Measurements from ENCODE around the gene MEIS1.

MEIS1 gene

DNA sequence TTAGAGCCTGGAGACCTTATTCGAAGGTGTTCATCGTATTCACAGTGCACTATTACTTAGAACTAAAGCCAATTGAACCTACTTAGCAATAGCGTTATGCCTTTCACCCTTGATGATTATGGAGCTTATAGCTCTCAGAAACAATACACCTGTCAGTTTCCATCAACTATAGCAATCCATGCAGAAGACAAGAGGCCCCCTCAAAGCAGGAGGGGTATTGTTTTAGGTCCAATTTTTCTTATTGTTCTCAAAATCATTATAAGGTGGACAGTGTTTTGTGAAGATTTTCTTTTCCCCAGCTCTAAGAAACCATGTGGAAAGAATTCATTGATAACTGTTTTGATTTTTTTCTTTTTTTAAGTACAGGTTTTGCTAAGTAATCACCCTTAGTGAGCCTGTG, 135.5 kb downstream of the MEIS1 start:
- no peak for DNase-seq

DNA sequence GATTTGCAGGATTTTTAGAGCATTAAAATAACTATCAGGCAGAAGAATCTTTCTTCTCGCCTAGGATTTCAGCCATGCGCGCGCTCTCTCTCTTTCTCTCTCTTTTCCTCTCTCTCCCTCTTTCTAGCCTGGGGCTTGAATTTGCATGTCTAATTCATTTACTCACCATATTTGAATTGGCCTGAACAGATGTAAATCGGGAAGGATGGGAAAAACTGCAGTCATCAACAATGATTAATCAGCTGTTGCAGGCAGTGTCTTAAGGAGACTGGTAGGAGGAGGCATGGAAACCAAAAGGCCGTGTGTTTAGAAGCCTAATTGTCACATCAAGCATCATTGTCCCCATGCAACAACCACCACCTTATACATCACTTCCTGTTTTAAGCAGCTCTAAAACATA, 137.0 kb downstream of the MEIS1 start:
- no peak for DNase-seq

DNA sequence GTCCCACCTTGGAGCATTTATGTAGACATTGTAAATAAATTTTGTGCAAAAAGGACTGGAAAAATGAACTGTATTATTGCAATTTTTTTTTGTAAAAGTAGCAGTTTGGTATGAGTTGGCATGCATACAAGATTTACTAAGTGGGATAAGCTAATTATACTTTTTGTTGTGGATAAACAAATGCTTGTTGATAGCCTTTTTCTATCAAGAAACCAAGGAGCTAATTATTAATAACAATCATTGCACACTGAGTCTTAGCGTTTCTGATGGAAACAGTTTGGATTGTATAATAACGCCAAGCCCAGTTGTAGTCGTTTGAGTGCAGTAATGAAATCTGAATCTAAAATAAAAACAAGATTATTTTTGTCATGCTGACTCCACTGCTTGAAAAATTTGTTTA, 137.5 kb downstream of the MEIS1 start:
- DNase-seq, result no peak

DNA sequence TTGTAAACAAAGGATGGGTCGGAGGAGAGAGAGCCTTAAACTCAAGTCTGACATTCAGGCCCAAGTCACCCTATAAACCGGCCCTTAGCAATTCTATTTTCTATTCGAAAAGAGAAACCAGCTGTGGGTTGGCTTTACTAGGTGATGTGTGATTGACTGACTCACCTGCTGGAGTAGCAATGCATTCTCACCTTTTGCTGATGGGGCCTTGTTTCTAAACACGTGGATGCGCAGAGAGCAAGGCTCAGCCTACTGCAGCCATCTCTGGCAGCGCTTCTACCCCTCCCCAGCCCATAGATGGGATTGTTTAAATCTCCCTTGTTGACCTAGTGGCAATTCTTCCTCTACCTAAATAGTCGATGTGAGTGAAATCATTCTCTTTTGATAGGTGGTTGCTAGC, 138.5 kb downstream of the MEIS1 start:
- DNase-seq, result no peak

DNA sequence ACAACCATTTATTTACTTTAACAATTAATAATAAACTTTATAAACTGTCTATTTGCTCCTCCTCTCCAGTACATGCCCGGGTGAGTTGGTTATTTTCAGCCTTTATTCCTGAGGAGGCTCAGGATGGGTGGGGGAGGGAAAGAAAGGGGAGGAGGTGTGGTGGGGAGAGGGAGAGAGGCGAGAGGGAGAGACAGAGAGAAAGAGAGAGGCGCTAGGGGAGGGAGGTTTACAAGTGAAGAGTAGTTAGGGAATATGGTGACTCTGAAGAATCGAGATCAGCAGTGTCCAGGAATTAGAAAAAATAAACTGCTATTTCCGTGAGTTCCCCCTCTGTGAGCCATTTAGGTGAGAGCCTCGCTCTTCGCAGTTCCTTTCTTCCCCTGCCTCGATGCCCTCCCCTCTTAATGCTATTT, 138.9 kb downstream of the MEIS1 start:
- DNase-seq, result no peak

DNA sequence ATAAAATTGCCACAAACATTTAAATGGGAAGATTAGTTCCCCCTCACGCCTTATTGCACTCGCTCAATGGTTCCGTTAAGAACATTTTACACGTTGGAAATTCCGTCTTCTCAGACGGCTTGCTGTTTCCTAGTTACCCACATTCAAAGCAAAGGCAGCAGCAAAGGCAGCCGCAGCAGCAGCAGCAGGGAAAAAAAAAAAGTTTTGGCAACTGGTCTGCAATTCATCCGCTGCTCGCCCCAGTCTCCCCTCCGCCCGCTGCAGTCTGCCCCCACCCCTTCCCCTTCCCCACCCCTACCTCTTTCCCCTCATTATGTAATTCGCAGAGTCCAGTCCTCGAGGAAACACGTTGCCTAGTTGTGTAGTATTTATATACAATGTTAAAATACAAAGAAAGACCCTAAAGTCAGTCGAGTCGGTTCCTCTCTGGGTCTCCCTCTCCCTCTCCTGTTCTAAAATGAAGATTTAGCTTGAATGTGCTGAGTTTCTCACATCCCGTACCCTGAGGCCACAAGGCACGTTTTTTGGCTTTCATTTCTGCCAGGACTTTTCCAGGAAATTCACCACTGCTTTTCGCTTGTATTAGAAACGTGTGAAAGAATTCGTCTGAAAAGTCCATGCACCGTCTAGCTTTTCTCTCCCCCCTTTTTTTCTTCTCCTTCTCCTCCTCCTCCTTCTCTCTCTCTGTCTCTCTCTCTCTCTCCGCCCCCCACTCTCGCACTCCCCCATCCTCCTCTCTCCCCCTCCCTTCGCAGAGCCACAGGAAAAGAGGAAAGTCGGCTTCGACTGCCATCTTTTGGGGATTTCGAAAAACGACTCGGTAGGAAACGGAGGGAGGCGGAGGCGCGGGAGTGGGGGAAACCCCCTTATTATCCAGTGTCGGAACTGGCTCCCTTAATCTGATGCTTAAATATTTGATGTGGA, 140.0 kb downstream of the MEIS1 start:
- DNase-seq, result peak; percentile 69

DNA sequence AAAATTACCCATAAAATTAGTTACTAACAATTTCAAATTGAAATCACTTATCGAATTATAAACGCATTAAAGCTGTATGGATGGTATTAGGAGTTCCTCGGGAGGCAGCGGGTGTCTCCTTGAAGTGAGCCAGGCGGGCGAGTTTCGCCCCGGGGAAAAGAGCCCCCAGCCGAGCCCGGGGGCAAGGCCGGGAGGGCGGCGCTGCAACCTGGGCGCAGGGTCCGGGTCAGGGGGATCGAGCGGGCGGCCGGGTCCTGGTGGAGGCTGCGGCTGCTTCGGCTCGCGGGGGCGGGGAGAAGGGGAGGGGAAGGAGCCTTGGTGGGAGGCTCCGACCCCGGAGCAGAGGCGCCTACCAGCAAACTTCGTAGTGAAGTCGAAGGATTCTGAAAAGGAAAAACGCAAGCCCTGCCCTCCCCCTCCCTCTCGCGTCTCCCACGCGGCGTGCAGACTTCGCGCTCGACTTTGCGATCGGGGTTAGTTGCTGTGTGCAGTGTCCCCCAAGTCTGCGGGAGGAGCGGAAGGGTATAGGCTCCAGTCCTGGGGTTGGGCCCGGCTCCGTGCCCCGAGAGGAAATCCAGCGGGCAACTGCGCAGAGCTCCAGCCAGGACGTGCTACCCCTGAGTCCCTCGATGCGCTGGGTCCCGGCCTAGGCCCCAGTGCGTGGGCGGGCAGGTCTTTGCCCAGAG, 140.8 kb downstream of the MEIS1 start:
- no peak for DNase-seq

DNA sequence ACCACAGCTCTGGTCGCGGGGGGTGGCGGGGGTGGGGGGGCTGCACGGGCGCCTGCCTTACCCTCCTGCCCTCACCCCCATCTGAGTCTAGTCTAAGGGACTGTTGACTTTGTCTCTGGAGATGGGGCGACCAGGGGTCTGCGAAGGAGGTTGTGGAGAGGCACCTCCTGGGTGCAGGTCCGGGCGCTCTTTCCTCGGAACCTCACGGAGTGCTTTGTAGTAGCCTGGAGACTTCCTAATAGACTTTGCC, 141.3 kb downstream of the MEIS1 start:
- DNase-seq, result no peak

DNA sequence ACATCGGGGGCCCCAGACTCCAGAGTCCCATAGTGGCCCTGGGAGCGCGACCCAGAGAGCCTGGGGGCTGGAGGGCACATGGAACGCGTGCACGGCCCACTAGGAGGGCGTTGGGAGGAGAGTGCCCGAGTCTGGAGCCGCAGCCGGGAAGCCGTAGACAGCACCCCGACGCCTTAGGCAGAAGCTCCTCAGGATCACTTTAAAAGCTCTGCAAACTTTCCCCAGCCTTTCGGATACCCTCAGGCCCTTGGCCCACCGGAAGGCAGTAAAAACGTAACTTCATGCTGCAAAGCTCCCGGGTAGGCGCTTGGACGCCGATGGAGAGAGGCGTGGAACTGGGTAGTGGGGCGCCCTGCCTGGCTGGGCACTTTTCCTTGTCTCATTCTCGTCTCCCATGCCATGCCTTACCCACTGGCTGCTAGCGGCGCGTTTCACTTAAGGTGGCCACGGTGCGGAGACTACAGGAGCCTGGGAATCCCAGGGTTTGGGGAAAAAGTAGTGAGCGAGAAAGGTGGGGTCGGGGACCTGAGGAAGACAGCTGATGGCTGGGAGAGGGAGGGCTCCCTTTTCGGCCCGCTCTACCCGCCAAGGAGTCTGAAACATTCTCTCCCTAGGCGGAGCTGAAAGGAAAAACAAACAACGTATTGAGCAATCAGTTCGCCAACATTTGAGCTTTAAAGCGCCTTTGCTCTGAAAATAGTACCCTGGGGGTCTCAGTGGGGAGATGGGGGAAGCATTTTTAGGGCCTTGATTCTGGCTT, 141.8 kb downstream of the MEIS1 start:
- no peak for DNase-seq

DNA sequence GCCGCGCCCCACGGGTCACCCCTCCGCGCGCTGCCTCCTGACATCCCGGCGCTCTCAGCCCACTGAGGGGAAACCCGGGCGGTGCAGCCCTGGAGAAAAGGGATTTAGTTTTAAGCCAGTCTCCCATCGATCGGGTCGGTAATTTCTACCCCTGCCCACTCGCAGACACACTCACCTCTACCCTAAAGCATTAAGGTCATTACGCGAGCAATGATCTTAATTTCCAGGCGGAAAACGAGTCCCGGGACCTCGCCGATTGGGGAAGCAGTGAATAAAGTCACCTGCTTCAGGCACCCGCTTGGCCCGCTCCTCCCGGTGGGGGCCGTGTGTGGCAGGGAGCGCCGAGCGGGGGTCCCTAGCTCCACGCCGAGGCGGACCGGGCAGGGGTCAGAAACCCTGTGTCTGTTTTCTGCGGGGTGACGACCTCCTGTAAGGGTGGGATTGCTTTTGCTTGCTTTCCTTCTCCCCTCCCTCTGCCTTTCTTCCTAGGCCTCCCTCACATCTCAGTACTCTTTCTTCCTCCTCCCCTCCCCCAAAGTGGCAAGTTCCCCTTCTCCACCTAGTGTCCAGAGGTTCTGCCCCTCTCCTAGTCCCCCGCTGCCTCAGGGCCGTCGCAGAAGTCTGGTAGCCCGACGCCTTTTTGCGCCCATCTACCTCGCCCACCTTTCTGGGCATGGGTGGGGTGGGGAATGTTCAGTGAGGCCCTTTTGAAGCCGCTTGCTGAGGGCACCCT, 142.6 kb downstream of the MEIS1 start:
- no peak for DNase-seq

DNA sequence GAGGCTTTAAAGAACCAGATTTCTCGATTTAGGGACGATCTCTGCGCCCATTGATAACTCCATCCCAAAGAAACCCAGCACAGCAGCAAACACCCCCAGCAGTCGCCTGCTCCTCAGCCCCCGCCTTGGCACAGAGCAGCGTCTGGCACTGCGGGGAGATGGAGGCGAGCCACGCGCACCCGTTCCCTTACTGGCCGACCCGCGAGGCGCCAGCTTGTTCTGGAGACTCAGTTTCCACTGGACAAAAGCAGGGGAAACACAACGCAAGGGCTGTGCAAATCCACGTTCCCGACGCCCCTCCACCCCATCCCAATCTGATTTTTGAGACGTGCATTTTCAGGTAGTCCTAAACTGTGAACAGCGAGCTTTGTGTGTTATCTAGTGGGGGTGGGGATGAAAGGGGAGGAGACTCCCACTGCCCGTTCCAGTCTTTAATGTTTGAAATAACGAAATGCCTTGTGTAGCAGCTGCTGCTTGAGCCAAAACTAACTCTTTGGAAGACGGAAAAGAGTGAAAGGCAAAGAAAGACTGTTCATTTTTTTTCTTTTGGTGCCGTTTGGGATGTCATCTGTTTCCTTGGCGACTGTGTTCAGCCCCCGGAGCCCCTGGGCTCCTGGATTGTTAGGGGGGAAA, 143.2 kb downstream of the MEIS1 start:
- DNase-seq, result no peak

DNA sequence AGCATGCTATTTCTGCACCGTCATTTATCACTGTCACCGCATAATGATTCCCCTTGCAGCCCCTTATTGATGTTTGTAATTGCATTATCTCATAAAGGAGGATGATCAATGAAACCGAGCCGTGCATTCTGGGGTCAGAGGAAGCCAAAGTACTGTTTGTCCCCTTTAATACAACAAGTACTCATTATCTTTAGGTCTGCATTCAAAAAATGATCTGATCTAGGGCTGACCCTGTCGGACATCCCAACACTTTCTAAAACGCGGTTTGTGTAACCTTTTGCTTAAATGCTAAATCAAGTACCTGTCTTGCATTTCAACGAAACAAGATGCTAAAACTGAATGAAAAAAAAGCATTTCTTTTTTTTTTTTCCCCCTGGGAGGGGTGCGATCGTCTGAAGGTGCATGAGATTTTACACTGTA, 143.8 kb downstream of the MEIS1 start:
- DNase-seq, result no peak

DNA sequence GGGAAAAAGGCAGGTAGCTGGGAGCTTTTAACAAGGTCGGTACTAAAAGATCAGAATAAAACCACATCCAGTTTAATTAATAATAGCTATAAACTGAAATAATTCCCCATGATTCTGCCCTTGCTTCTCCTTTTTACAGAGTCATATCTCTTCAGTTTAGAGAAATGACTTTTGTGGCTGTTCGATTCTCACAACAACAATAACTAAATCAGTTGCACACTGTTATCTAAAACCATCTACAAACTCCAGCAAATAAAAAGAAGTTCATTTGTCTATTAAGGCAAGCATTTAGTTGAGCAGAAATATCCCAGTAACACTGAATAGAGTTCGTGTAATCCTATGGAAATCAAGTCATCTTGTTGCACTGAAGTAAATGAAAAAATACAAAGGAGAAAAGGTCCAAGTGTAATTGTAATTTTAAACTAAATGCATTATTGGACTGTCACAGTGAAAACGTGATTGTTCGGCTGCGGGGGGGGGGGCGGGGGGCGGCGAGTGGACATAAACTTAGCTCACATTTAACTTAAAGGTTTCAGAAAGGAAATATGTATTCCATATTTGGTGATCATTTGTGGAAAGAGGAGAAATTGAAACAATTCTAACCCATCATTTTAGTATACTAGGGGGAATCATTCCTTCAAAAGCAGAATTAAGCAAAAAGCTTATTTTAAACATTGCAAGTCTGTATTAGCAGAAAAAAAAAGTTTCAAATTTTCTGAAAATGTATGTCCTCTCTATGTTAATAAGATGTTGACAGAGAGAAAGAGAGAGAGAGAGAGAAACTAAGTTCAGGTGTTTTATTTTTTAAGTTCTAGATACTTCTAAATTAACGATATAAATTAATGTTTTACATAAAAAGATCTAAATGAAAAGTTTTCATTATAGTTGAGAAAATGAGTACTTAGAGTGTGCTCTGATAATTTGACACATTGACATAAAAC, 144.5 kb downstream of the MEIS1 start:
- no peak for DNase-seq

DNA sequence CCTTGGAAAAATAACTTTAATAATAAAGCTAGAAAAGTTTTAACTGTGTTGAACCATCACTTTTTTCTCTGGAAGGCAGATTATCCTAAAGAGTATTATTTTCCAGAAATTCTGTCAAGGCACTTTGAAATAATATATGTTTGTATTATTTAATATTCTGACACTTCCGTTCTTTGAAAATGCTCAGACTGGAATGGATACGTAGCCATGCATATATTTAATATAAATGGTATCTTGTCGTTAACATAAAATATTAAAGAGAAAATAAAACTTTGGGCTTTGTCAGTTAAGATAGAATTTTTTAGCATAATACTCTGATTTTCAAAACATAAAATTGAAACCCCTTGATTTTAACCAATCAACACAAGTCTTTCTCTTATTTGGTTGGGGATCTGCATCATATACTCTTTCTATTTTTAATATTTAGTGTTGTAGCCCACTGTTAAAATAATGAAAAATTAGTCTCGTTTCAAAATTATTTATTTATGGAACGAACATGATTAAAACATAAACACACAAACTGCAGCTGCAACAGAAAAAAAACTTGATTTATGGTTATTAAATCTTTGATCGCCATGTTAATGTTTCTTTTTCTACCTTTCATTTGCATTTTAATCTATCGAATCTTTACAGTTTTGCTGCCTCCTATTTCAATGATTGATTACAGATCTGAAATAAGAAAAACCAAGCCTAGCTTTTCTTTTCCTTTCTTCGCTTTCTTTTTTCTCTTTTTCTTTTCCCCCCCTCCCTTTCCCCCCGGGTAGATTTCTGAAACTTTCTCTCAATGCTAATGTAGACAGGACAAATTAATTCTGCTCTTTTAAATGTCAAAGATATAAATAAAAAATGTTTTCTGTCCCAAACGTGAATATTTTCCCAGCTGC, 145.5 kb downstream of the MEIS1 start:
- no peak for DNase-seq

DNA sequence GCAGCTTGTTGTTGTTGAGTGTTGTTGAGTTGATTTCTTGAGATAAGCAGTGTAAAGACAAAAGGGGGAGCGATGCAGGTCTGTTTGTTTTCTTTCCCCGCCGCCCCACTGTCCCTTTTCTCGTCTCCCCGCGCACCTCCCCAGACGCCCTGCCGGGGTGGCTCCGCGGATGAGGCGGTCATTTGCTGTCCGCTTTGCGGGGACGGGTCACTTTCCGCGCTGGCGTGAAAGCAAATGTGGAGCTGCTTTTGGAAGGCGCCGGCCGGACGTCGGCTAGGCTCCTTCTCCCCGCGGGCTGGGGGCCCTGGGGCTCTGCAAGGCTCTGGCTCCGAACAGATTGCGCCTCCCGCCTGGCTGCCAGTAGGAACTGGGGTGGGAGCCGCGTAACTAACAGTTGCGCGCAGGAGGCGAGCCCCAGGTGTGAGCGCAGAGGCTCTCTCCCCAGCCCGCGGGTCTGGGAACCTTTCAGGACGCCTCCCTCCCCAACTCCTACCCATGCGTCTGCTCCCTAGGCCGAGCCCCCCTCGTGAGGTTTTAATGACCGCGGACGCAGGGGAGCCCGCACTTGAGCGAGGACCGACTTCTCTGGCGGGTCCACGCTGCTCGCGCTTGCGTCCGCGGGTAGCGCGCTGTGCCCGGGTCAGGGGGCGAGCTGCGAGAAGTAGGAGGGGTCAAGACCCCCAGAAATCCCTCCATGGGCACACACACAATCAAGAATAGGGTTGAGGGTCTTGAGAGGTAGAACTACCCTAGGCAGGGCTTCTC, 146.6 kb downstream of the MEIS1 start:
- DNase-seq, result no peak

DNA sequence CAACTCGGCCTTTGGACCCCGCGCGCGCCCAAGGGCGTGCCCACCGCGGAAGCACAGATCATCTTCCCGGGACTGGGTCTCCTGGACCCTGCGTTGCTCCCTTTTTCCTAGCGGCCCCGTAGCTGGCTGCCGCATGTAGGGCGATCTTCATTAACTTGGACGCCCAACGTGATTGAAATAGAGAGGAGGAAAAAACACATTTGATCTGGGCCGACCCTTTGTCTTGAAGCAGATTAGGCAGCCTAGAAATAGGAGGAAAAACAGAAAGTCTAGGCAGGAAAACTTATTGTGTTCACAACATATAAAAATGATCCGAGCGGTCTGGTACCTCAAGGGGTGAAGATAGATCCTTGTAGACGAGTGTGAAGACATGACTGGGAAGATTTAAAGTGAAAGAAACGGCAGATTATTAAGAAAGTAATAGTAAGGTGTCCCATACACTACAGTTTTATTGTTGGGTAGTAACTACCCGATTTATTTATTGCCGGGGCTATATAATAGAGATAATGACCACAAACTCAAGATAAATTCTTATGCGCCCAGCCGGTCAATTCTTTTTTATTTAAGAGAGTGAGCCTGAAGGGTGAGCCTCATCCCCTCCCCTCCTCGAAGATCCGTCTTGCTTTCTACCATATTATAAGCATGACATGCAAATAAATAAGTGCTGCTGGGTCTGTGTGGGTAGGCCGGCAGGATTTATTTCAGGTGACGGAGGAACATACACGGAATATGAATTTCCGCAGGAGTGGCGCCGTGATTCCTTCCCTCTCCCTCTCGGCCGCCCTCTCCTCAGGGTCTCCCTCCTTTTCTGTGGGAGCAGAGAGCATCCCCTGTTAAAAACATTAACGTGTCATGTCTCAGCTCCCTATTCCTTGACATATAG, 147.4 kb downstream of the MEIS1 start:
- DNase-seq, result no peak

DNA sequence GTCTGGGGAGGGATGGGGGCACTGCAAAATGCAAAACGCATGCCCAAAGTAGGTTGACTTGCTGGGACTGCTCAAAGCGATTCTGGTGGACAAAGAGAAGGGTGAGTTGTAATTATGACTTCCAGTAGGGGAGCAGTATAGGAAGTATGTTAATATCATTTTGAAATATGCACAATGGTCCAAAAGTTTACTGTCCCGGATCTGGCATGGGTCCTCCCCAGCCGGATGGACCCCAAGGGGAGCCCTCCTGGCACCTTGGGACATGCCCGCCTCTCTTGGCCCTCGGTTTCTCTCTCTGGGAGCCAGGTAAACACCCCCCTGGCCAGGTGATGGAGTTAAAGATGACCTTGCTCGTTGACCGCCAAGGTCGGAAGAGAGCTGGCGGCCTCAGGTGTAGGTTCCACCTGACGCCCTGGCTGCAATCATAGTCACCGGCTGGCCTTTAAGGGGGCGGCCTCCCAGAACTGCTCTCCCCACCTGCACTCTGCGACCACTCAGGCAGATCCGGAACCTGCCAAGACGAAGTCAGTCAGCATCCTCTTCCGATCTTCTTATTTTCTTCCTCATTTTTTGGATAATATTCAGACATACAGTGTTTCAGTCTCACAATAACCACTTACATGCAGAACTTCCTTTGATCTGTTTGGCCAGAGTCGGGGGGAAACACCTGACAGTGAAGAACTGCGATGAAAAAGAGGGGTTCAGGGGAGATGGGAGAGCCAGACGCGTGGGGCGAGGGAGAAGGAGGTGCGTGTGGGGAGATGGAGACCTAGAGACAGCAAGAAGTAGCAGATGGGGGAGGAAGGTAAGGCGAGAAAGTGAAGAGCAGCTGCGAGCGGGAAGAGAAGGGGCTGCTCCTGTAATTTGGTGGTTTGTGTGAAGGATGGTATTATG, 148.3 kb downstream of the MEIS1 start:
- DNase-seq, result no peak

DNA sequence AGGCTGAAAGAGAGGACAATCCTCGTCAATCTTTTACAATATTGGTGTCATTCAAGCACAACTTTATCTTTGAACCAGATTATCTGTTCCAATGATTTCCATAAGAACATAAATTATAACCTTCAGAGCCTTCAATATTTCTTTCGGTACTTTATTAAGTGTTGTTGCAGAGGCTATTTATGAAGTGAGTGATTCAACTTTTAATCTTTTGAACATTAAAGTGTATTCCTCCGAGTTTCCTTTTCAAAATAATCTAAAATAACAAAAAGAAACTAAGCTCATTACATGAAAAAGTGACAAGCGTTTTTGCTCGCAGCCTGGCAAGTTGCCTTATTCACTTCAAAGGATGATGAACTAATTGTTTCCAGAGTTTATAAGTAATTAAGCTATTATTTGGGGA, 149.0 kb downstream of the MEIS1 start:
- no peak for DNase-seq

Data from hematopoietic multipotent progenitor cell treated with erythropoietin and hydrocortisone succinate and interleukin-3 and kit ligand, for 8 days (in vitro differentiated cells).